Activated B cell treated with CpG ODN at 0.5 μM for 24 hours (primary cell): ENCODE results near the gene CLDND2. TPM values are rescaled to one million over a fixed set of nuclear protein-coding genes. Genes with fewer than 3 reads are reported as not detected.

Experiments used
- ATAC-seq: fragments of 200-7000 bp; cut with Tn5 transposase; one replicate; pipeline ENCODE4 v1.10.0; 2021; ENCODE audit warnings: low read depth, mild to moderate bottlenecking, moderate library complexity
- CTCF ChIA-PET: fragments of 350-600 bp; sonication (Branson Sonifier 250); formaldehyde crosslinking; loops from one replicate; lab custom pipeline; 2021; ENCODE audit warnings: antibody characterized with exemption; lab: Charles Lee
- POLR2A ChIA-PET: fragments of 350-600 bp; sonication (Branson Sonifier 250); formaldehyde crosslinking; loops from one replicate; lab custom pipeline; 2021; ENCODE audit warnings: antibody characterized with exemption; lab: Charles Lee
- DNase-seq: peaks from one replicate; pipeline ENCODE4 v3.0.0; 2022
- H3K27ac Mint-ChIP-seq: one replicate; pipeline ENCODE4 v1.8.0; 2020; ENCODE audit warnings: mixed read lengths
- H3K27me3 Mint-ChIP-seq: one replicate; pipeline ENCODE4 v1.8.0; 2021; ENCODE audit warnings: mixed read lengths
- H3K36me3 Mint-ChIP-seq: one replicate; pipeline ENCODE4 v1.8.0; 2021; ENCODE audit warnings: low read depth, mixed read lengths
- H3K4me1 Mint-ChIP-seq: one replicate; pipeline ENCODE4 v1.8.0; 2021; ENCODE audit warnings: mixed read lengths
- H3K4me3 Mint-ChIP-seq: one replicate; pipeline ENCODE4 v1.8.0; 2020; ENCODE audit warnings: mild to moderate bottlenecking, mixed read lengths
- H3K9me3 Mint-ChIP-seq: one replicate; pipeline ENCODE4 v1.8.0; 2020; ENCODE audit warnings: mixed read lengths
- intact Hi-C: fragments of 100-400 bp; cut with micrococcal nuclease; formaldehyde crosslinking; loops from one replicate; pipeline ENCODE4 v1.15.1; 2024
- total RNA-seq: library from RNA; stranded (reverse); gene quantifications from 2 replicates; pipeline ENCODE4 v1.2.3, GENCODE V29; 2022
- TF ChIP-seq, protein P1 (sequence below): fragments of 200-600 bp; IDR thresholded peaks from one replicate; pipeline ENCODE4 v1.8.0; 2022; ENCODE audit warnings: antibody characterized with exemption, mild to moderate bottlenecking

The CLDND2 gene
- total RNA-seq, 1 donor from 2014 or later, result 2.2 TPM

DNA sequence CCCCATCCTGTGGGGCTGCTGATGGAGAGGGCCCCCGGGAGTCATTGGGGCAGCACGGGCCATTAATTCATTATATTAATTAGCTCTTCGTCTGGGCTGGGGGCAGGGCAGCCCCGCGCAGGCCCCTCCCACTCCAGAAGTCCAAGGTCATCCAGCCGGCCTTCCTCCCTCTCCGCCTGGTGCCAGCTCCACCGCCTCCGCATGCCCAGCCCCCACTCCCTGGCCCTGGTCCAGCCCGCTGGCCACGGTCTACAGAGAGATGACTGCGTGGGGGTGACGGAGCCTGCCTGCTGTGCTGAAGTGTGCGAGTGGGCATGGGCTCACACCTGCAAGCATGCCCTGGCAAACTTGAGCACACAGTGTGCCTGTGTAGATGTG lies 48.5 kb downstream of the CLDND2 start:
- Mint-ChIP-seq H3K9me3 (no peaks in the 10 kb centered on the region), H3K4me3 (no peak overlapping the region), H3K27me3 (peaks cover 35% of the 10 kb centered on the region), H3K36me3 (no peaks in the 10 kb centered on the region), H3K4me1 (no peaks in the 10 kb centered on the region), H3K27ac (no peak overlapping the region)
- ChIA-PET CTCF (no interaction called here), POLR2A (no interaction called here)
- intact Hi-C loops, result no loop called here
- no peak for ATAC-seq
- no peak for DNase-seq
- TF ChIP-seq, protein P1, sequence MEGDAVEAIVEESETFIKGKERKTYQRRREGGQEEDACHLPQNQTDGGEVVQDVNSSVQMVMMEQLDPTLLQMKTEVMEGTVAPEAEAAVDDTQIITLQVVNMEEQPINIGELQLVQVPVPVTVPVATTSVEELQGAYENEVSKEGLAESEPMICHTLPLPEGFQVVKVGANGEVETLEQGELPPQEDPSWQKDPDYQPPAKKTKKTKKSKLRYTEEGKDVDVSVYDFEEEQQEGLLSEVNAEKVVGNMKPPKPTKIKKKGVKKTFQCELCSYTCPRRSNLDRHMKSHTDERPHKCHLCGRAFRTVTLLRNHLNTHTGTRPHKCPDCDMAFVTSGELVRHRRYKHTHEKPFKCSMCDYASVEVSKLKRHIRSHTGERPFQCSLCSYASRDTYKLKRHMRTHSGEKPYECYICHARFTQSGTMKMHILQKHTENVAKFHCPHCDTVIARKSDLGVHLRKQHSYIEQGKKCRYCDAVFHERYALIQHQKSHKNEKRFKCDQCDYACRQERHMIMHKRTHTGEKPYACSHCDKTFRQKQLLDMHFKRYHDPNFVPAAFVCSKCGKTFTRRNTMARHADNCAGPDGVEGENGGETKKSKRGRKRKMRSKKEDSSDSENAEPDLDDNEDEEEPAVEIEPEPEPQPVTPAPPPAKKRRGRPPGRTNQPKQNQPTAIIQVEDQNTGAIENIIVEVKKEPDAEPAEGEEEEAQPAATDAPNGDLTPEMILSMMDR, result no peak

DNA sequence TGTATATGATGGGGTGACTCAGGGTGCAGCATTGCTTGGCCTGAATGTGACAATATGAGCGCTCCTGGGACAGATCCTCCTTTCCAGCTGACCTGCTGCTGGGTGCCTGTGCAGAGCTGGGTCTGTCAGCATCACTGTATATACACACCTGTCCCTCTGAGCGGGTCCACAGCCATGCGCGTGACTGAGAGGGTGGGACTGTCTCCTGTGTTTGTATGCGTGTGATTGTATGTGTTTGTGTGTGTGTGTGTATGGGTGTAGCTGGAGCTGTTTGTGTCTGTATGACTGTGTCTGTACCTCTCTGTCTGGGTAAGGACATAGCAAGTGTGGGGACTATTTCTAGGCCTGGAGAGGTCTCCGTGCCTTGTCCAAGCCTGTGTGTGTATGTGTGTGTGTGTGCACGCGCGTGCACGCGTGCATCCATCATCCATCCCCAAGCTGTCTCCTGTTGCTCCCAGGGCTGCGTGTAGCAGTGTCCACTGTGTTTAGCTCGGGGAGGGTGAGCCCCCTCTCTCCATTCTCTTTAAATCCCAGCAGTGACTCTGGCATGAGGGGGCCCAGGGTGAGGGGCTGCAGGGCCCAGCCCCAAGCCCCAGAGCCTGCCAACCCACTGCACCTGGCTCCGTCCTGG lies 49.0 kb downstream of the CLDND2 start:
- POLR2A ChIA-PET, result no interaction called here
- H3K27ac Mint-ChIP-seq, result no peak overlapping the region
- peaks cover 2% of the 10 kb centered on the region for H3K9me3 Mint-ChIP-seq
- DNase-seq, result no peak
- ATAC-seq, result no peak
- H3K4me1 Mint-ChIP-seq, result no peaks in the 10 kb centered on the region
- H3K4me3 Mint-ChIP-seq, result no peak overlapping the region
- H3K36me3 Mint-ChIP-seq, result no peaks in the 10 kb centered on the region
- CTCF ChIA-PET, result no interaction called here
- TF ChIP-seq, protein P1, result no peak
- H3K27me3 Mint-ChIP-seq, result peaks cover 34% of the 10 kb centered on the region
- intact Hi-C loops, result no loop called here

DNA sequence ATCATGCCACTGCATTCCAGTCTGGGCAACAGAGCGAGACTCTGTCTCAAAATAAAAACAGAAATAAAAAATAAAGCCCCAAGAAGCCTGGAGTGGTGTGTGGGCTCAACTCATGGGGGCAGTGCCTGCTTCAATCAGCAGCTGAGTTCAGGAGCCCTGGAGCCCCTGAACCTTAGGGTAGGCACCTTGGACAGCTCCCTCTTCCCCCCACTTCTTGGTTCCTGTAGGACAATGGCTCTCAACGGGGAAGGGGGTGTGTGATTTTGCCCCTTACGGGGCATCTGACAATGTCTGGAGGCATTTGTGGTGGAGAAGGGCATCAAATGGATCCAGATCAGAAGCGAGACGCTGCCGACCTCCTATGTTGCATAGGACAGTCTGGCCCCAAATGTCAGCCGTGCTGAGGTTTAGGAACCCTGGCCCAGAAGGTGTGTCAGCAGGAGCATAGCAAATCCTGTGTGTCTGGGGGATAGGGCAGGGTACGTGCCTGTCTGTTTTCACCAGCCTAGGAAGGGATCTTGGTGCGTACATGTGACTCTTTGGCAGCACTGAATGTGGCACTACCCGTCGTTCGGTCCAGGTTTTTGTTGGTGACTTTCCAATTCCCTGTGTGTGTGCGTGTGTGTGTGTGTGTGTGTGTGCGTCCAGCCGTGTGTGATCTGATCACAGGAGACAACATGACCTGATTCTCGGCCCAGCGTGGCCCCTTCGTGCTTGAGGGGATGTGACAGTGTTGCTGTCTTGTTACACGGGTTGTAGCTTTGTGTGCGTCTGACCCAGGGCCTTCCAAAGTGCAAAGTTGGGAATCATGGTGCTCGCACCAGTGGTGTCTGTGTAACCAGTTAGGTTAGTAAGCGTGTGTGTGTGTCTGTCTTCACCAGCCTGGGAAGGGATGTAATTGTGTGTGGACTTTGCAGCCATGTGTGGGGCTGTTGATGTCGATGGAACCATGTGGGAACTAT lies 49.8 kb downstream of the CLDND2 start:
- intact Hi-C loops, result no loop called here
- TF ChIP-seq, protein P1, result no peak
- Mint-ChIP-seq H3K36me3 (no peaks in the 10 kb centered on the region), H3K27ac (no peak overlapping the region), H3K27me3 (peaks cover 31% of the 10 kb centered on the region), H3K4me1 (peaks cover under 1% of the 10 kb centered on the region), H3K4me3 (no peak overlapping the region), H3K9me3 (peaks cover 4% of the 10 kb centered on the region)
- ChIA-PET POLR2A (no interaction called here), CTCF (no interaction called here)
- ATAC-seq (no peak), DNase-seq (no peak)

DNA sequence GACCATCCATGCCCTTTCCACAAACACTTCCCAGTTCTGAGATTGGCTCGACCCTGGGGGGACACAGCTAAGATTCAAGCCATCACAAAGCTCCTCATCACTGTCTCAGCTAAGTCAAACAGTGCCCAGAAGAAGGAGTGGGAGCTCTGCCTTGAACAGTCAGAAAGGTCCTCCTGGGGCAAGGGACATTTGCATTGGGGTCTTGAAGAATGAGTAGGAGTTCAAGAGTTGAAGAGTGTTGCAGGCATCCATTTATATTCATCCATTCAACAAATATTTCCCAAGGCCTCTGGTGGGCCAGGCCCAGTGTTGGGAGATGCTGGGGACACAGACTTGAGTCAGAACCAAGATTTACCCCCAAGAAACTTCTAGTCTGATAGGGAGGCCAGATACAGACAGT lies 50.8 kb downstream of the CLDND2 start:
- intact Hi-C loops, result no loop called here
- Mint-ChIP-seq H3K9me3 (peaks cover 4% of the 10 kb centered on the region), H3K36me3 (no peaks in the 10 kb centered on the region), H3K4me1 (peaks cover 3% of the 10 kb centered on the region), H3K27ac (no peak overlapping the region), H3K4me3 (no peak overlapping the region), H3K27me3 (peaks cover 29% of the 10 kb centered on the region)
- DNase-seq (no peak), ATAC-seq (no peak)
- ChIA-PET CTCF (no interaction called here), POLR2A (no interaction called here)
- TF ChIP-seq, protein P1, result no peak

DNA sequence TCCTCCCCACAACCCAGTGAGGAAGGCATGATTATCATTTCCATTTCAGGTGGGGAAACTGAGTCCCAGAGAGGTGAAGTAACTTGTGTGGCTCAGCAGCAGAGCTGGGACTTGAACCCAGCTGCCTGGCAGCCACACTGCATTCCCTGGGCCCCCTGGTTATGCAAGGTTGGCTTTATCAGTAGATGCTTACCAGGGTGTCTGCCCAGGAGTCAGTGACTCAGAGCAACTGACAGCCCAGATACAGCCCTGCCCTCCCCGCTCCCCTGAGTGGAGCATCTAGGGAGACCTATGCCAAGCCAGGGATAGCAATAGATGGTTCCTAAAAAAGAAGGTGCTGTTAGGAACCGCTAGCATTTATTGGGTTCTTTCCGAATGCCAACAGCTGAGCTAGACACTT lies 51.4 kb downstream of the CLDND2 start:
- TF ChIP-seq, protein P1, result no peak
- ATAC-seq, result no peak
- intact Hi-C loops, result no loop called here
- H3K27ac Mint-ChIP-seq, result no peak overlapping the region
- no peak overlapping the region for H3K4me3 Mint-ChIP-seq
- DNase-seq, result no peak
- H3K4me1 Mint-ChIP-seq, result peaks cover 3% of the 10 kb centered on the region
- ChIA-PET CTCF (no interaction called here), POLR2A (no interaction called here)
- H3K27me3 Mint-ChIP-seq, result peaks cover 25% of the 10 kb centered on the region
- H3K36me3 Mint-ChIP-seq, result no peaks in the 10 kb centered on the region
- peaks cover 4% of the 10 kb centered on the region for H3K9me3 Mint-ChIP-seq
